ENCODE measurements around the gene NKX1-2. TPM values are rescaled to one million over a fixed set of nuclear protein-coding genes. Genes with fewer than 3 reads are reported as not detected.

Gene NKX1-2
- total RNA-seq, 1 experiment from 2014 or later = 3.4 TPM

GRCh38 chr10:124491105-124491504, 41.3 kb upstream of the NKX1-2 start:
- CTCF ChIA-PET = no interaction called here

More at GRCh38 chr10:124491105-124491504, 41.3 kb upstream of the NKX1-2 start:
- ChIA-PET POLR2A (no interaction called here), RAD21 (ENCODE audit: low non-redundant PET in 1 of 2, low total read pairs in 2 of 2, uncharacterized antibody in 2 of 2, unreplicated experiment in 2 of 2) (no interaction called here)
- Histone ChIP-seq H3K27ac (ENCODE audit: low read depth, low read length) (no peak overlapping the region), H3K9me2 (ENCODE audit: insufficient read depth) (no peaks in the 10 kb centered on the region), H3K79me2 (ENCODE audit: insufficient read depth, low read length) (no peaks in the 10 kb centered on the region), H4K20me1 (ENCODE audit: insufficient read depth) (no peaks in the 10 kb centered on the region), H3K9ac (ENCODE audit: low read length) (no peak overlapping the region), H3K4me3 (replicated peaks in 1 of 2; ENCODE audit: low read depth in 1 of 2, low read length in 2 of 2) (no peak overlapping the region), H3K36me3 (ENCODE audit: control insufficient read depth in 1 of 2, insufficient read depth in 2 of 2, low read length in 2 of 2) (no peaks in the 10 kb centered on the region; a peak in 1 of 4 replicates), H3K4me2 (ENCODE audit: low read length) (no peak overlapping the region), H3K27me3 (ENCODE audit: insufficient read depth, low read length) (no peaks in the 10 kb centered on the region), H2AFZ (ENCODE audit: low read depth, low read length, poor library complexity, severe bottlenecking) (no peak overlapping the region), H3K9me3 (ENCODE audit: control insufficient read depth in 1 of 2, insufficient read depth in 1 of 2, low read depth in 1 of 2, low read length in 2 of 2) (no peaks in the 10 kb centered on the region), H3K4me1 (ENCODE audit: control insufficient read depth in 1 of 2, insufficient read depth in 2 of 2, low read length in 2 of 2) (no peaks in the 10 kb centered on the region)
- BruUV-seq (replicated peaks) = no TSS peak
- ATAC-seq (no peak), DNase-seq (ENCODE audit: low read depth, low spot score) (no peak)
- intact Hi-C loops (cut with micrococcal nuclease) = no loop called here
- TF ChIP-seq TCF7L2 (IDR thresholded peaks at IDR 0.05; ENCODE audit: borderline replicate concordance, extremely low read depth, insufficient read depth, insufficient read length) = no peak
- no peak for TF ChIP-seq POLR2AphosphoS5 (IDR thresholded peaks at IDR 0.05; ENCODE audit: low read depth, low read length)
- TF ChIP-seq ATF3 (IDR thresholded peaks at IDR 0.05) = no peak
- no peak for TF ChIP-seq MAX (IDR thresholded peaks at IDR 0.05)
- TF ChIP-seq POLR2A (IDR thresholded peaks at IDR 0.05; ENCODE audit: borderline replicate concordance, extremely low read depth, insufficient read depth, insufficient read length) = no peak
- TF ChIP-seq FOSL1 (IDR thresholded peaks at IDR 0.05; ENCODE audit: low read depth) = no peak
- no peak for TF ChIP-seq SP1 (IDR thresholded peaks at IDR 0.05; ENCODE audit: low read depth)
- TF ChIP-seq CBX3 (IDR thresholded peaks at IDR 0.05; ENCODE audit: low read depth) = no peak
- no peak for TF ChIP-seq SIN3A (IDR thresholded peaks at IDR 0.05; ENCODE audit: low read depth)
- TF ChIP-seq CEBPB (IDR thresholded peaks at IDR 0.05; ENCODE audit: low read depth) = no peak
- TF ChIP-seq, protein P1, sequence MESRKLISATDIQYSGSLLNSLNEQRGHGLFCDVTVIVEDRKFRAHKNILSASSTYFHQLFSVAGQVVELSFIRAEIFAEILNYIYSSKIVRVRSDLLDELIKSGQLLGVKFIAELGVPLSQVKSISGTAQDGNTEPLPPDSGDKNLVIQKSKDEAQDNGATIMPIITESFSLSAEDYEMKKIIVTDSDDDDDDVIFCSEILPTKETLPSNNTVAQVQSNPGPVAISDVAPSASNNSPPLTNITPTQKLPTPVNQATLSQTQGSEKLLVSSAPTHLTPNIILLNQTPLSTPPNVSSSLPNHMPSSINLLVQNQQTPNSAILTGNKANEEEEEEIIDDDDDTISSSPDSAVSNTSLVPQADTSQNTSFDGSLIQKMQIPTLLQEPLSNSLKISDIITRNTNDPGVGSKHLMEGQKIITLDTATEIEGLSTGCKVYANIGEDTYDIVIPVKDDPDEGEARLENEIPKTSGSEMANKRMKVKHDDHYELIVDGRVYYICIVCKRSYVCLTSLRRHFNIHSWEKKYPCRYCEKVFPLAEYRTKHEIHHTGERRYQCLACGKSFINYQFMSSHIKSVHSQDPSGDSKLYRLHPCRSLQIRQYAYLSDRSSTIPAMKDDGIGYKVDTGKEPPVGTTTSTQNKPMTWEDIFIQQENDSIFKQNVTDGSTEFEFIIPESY (IDR thresholded peaks at IDR 0.05; ENCODE audit: extremely low read depth, insufficient replicate concordance, low read length) = no peak
- TF ChIP-seq ZNF274 (IDR thresholded peaks at IDR 0.05; ENCODE audit: low read depth, low read length) = no peak
- TF ChIP-seq ZFX (IDR thresholded peaks at IDR 0.05) = no peak
- no peak for TF ChIP-seq REST (IDR thresholded peaks at IDR 0.05; ENCODE audit: low read depth)
- TF ChIP-seq RAD21 (IDR thresholded peaks at IDR 0.05; ENCODE audit: low read depth) = no peak
- TF ChIP-seq, protein P2, sequence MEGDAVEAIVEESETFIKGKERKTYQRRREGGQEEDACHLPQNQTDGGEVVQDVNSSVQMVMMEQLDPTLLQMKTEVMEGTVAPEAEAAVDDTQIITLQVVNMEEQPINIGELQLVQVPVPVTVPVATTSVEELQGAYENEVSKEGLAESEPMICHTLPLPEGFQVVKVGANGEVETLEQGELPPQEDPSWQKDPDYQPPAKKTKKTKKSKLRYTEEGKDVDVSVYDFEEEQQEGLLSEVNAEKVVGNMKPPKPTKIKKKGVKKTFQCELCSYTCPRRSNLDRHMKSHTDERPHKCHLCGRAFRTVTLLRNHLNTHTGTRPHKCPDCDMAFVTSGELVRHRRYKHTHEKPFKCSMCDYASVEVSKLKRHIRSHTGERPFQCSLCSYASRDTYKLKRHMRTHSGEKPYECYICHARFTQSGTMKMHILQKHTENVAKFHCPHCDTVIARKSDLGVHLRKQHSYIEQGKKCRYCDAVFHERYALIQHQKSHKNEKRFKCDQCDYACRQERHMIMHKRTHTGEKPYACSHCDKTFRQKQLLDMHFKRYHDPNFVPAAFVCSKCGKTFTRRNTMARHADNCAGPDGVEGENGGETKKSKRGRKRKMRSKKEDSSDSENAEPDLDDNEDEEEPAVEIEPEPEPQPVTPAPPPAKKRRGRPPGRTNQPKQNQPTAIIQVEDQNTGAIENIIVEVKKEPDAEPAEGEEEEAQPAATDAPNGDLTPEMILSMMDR (IDR thresholded peaks at IDR 0.05 in 2 of 3, conservative IDR thresholded peaks at IDR 0.05 in 1 of 3; ENCODE audit: borderline replicate concordance in 1 of 3, insufficient read depth in 1 of 3, low read depth in 2 of 3, low read length in 2 of 3) = no peak
- TF ChIP-seq ELF1 (IDR thresholded peaks at IDR 0.05; ENCODE audit: borderline replicate concordance, low read depth) = no peak
- no peak for TF ChIP-seq JUND (IDR thresholded peaks at IDR 0.05)
- no peak for TF ChIP-seq EZH2 (IDR thresholded peaks at IDR 0.05)
- TF ChIP-seq YY1 (IDR thresholded peaks at IDR 0.05; ENCODE audit: extremely low read depth, insufficient replicate concordance, low read depth, low read length) = no peak
